Testis (tissue), 3 donors: Measurements from ENCODE around the gene THSD1. TPM values are rescaled to one million over a fixed set of nuclear protein-coding genes. Genes with fewer than 3 reads are reported as not detected.
"Not testable (repeated sequence)": the region's sequence is repeated elsewhere in the genome, so short reads cannot be mapped to it uniquely, and the experiment has no call there.

Experiments used
- DNase-seq: peaks from one replicate; pipeline ENCODE4 v3.0.0-alpha.2; 2019
- H3K27ac ChIP-seq, 2 donors: fragments of 200-600 bp; sonication (generic); one replicate each; pipeline ENCODE4 v1.5.1; 2019
- H3K27me3 ChIP-seq: fragments of 200-600 bp; sonication (generic); one replicate; pipeline ENCODE4 v1.5.1; 2019
- H3K36me3 ChIP-seq: fragments of 200-600 bp; sonication (generic); one replicate; pipeline ENCODE4 v1.5.1; 2017; ENCODE audit warnings: low read depth; ENCODE audit errors: missing control alignments
- H3K4me1 ChIP-seq: fragments of 200-600 bp; sonication (generic); one replicate; pipeline ENCODE4 v1.5.1; 2019
- H3K4me3 ChIP-seq, 2 donors: fragments of 200-600 bp; sonication (generic); one replicate each; pipeline ENCODE4 v1.5.1; 2017 to 2019
- H3K9me3 ChIP-seq: fragments of 200-600 bp; sonication (generic); one replicate; pipeline ENCODE4 v1.5.1; 2017
- CTCF ChIP-seq, 3 experiments: fragments of 450-650 bp in 2 of 3; fragments of 200-600 bp in 1 of 3; sonication (generic) in 1 of 3; IDR thresholded peaks; one replicate each; pipeline ENCODE4 v1.5.1; 2016 to 2019; ENCODE audit warnings: antibody characterized with exemption in 3 of 3, mild to moderate bottlenecking in 2 of 3, moderate library complexity in 1 of 3
- POLR2A ChIP-seq: fragments of 450-650 bp; IDR thresholded peaks from one replicate; pipeline ENCODE4 v1.6.1; 2017; ENCODE audit warnings: antibody characterized with exemption, mild to moderate bottlenecking, moderate library complexity
- WGBS, 2 donors: methylation state at CpG; one replicate each; pipeline ENCODE4 v1.1.5; 2018; 5-methylcytosine and 5-hydroxymethylcytosine counted together
- intact Hi-C: fragments of 100-400 bp; cut with DNase I; formaldehyde crosslinking; loops from one replicate; pipeline ENCODE4 v1.15.1; 2023; ENCODE audit warnings: low total_unique reads
- polyA plus RNA-seq: library from polyadenylated mRNA; stranded (reverse); fragments of 350-450 nt; fragmentation: Illumina TruSeq; extraction: RNeasy Lipid Tissue Mini Kit (QIAGEN cat#74804); gene quantifications from one replicate; pipeline ENCODE4 v1.2.3, GENCODE V29; 2014; ENCODE audit warnings: low read depth, low replicate concordance; ENCODE audit not compliant: insufficient read depth
- total RNA-seq, 2 donors: library from RNA; depleted of rRNA; stranded (reverse); fragments of >200 nt; gene quantifications; one replicate each; pipeline ENCODE4 v1.2.3, GENCODE V29; 2016

THSD1 gene
- total and polyA plus RNA-seq, 3 donors from 2014 or later = 4.4 to 4.9 (median 4.7) TPM

DNA sequence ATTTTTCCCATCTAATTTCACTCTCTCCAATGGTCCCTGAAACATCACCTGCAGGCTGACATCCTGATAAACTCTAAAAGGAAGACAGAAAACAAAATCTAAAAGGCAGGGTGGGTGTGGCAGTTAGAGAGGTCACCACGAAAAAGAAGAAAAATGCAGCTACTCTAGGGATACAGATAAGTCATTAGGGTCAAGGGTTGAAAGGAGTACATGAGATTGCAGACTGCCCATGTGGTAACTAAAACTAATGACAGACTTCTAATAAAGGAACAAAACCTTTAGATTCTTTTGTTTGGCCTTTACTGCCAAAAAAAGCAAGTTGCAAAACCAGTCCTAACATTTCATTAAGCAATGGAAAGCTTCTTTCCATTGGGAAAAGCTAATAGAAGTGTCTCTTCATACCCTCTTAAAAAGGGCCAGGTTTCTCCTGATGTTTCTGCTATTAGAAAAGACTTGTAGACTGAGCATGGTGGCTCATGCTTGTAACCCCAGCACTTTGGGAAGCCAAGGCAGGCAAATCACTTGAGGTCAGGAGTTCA, 31.0 kb downstream of the THSD1 start:
- no peaks in the 10 kb centered on the region for H3K9me3 ChIP-seq
- DNase-seq = no peak
- H3K36me3 ChIP-seq = no peaks in the 10 kb centered on the region
- TF ChIP-seq CTCF (IDR thresholded peaks at IDR 0.05) = no peak
- TF ChIP-seq POLR2A = no peak
- no peaks in the 10 kb centered on the region for H3K4me1 ChIP-seq
- 24 to 50% methylated on average over 1 of the region's 1 CpG for WGBS, 2 donors
- H3K4me3 ChIP-seq = no peak overlapping the region
- no peak overlapping the region for H3K27ac ChIP-seq
- intact Hi-C loops = no loop called here
- no peaks in the 10 kb centered on the region for H3K27me3 ChIP-seq

DNA sequence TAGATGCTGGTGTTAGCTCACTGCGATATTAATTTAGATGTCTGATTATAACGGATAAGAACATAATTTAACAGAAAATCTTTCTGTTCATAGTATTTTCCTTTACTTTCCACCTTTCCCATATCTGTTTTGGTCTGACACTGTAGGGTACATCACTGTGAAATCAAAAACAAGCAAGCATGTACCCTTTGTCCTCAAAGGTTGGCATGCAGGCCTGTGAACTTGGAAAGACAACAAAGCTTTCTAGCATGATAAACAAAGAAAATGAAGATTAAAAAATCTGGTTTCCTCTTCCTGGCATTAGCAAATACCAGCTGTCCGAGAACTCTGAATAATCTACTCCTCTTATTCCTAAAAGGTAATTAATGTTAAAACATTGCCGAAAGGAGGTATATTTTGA, 31.6 kb downstream of the THSD1 start:
- no peak for DNase-seq
- intact Hi-C loops = no loop called here
- no peaks in the 10 kb centered on the region for H3K27me3 ChIP-seq
- no peaks in the 10 kb centered on the region for H3K9me3 ChIP-seq
- no peaks in the 10 kb centered on the region for H3K36me3 ChIP-seq
- 82 to 92% methylated on average over 4 of the region's 4 CpGs for WGBS, 2 donors
- no peak overlapping the region for H3K4me3 ChIP-seq
- no peak overlapping the region for H3K27ac ChIP-seq
- H3K4me1 ChIP-seq = no peaks in the 10 kb centered on the region
- TF ChIP-seq CTCF (IDR thresholded peaks at IDR 0.05) (no peak), POLR2A (no peak)

- H3K36me3 ChIP-seq, H3K4me1 ChIP-seq, DNase-seq, H3K27ac ChIP-seq, H3K4me3 ChIP-seq, H3K27me3 ChIP-seq, H3K9me3 ChIP-seq, intact Hi-C loops: not testable (repeated sequence)
- 95 to 100% methylated on average over 1 of the region's 1 CpG for WGBS, 2 donors
Measured at GRCh38 chr13:52373277-52373676, 32.7 kb downstream of the THSD1 start.

DNA sequence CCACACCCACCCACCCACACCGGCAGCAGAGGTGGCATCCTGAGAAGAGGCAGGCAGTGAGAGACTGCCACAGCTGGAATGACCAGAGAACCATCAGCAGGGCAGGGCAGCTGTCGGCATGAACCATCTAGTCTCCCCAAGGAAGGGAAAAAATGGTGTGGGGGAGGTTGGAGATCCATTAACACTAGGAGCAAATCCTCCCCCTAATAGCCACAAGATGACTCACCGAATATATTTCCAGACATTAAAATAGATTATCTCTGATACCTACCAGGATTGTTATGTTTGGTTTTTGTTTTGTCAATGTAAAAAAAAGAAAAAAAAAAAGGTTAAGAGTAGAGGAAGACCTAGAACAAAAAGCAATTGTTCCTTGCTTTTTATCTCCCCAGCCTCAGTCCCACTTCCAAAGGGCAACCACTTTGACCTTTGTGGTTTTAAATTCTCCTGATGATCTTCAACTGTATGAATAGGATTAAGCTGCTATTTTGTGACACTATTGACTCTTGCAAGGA, 34.2 kb downstream of the THSD1 start:
- no peaks in the 10 kb centered on the region for H3K9me3 ChIP-seq
- no peak for TF ChIP-seq CTCF (IDR thresholded peaks at IDR 0.05)
- TF ChIP-seq POLR2A = no peak
- no peaks in the 10 kb centered on the region for H3K4me1 ChIP-seq
- H3K27me3 ChIP-seq = no peaks in the 10 kb centered on the region
- no peak overlapping the region for H3K4me3 ChIP-seq
- no peak overlapping the region for H3K27ac ChIP-seq
- H3K36me3 ChIP-seq = no peaks in the 10 kb centered on the region
- intact Hi-C loops = no loop called here
- DNase-seq = no peak
- WGBS, 2 donors = 37 to 38% methylated on average over 3 of the region's 3 CpGs

GRCh38 chr13:52366291-52366690, 39.7 kb downstream of the THSD1 start:
- no peak overlapping the region for H3K4me3 ChIP-seq
- no peak overlapping the region for H3K27ac ChIP-seq
- H3K36me3 ChIP-seq = no peaks in the 10 kb centered on the region
- no peaks in the 10 kb centered on the region for H3K9me3 ChIP-seq
- intact Hi-C loops = no loop called here
- DNase-seq = no peak
- WGBS, 2 donors = 74 to 83% methylated on average over 4 of the region's 4 CpGs
- no peaks in the 10 kb centered on the region for H3K27me3 ChIP-seq
- TF ChIP-seq POLR2A (no peak), CTCF (IDR thresholded peaks at IDR 0.05) (no peak)
- no peaks in the 10 kb centered on the region for H3K4me1 ChIP-seq

GRCh38 chr13:52362169-52362887, 43.6 kb downstream of the THSD1 start:
- DNase-seq, H3K27ac ChIP-seq, H3K27me3 ChIP-seq, H3K9me3 ChIP-seq, H3K4me1 ChIP-seq, intact Hi-C loops, H3K4me3 ChIP-seq, H3K36me3 ChIP-seq: not testable (repeated sequence)
- WGBS, 2 donors = 79 to 81% methylated on average over 4 of the region's 6 CpGs
